Measurements from ENCODE around the gene CARD11.

CARD11 gene

DNA sequence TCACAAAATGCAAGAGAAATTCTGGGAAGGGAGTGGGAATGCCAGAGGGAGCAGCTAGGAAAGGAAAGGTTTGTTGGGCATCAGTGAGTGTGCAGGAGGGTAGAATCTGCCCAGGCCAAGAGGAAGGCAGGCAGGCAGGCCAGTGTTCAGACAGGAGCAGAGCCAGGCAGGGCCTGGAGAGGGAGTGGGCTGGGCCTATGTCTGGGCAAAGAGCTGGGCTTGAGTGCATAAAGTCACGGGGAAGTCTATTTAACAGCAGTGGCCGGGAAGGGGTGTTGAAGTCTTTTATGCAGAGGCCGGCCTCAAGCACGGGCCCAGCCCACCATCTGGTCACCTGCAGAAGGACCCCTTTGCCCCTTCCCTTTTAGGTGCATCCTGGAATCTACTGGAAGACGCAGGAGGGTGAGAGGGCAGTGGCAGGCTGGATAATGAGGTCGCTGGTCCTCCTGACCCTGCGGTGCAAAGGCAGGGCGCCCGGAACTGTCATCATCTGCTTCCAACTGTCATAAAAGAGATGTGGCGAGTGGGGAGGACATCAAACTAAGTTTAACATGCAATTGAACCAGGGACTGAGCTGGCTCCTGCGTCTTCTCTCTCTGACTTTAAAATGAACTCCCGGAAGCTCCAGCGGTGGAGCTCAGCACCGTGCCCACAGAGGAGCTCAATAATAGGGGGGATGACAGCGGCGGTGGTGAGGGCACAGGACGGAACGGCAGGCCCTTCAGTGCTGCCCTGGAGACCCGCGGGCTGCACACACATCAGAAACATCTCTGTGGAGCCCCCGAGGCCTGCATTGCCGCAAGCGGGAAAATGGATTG is 29.5 kb downstream of the CARD11 start:
- no peak for DNase-seq

- DNase-seq: no peak
These were observed 32.3 kb downstream of the CARD11 start for GRCh38 chr7:3011211-3011852.

DNA sequence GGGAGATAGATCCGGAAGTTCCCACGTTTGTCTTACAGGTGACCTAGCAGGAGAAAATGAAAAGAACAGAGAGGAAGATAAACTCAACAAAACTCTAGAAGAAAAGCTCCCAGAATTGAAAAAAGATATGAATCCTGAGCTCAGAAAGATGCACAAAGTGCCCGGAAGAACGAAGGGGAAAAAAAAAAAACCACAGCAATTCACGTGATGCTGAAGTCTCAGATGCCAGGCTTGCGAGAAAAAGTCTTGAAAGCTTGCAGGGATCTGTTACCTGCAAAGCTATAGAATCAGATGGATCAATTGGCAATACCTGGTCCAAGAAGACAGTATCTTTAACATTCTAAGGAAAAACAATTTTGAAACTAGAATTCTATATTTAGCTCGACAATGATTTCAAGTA is 33.5 kb downstream of the CARD11 start:
- DNase-seq: no peak

DNA sequence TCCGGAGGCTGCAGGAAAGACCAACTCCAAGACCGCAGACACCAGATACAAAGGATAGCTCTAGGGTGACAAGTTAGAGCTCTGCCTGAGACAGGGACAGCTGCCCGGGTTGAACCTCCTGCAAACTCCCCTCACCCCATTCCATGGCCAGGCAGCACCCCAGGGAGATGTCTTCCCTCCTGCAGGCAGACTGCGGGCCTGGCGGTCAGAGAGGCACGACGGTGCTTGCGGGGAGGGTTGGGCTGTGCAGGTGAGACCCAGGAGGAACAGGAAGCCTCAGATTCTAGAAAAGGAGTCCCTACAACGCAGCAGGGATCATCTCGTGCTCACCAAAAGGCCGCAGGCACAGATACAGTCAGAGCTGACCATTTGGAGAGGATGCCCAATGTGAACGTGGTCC is 34.6 kb downstream of the CARD11 start:
- no peak for DNase-seq

GRCh38 chr7:3008386-3008785 is 35.3 kb downstream of the CARD11 start:
- DNase-seq: no peak

GRCh38 chr7:3007696-3008095 is 36.0 kb downstream of the CARD11 start:
- DNase-seq: no peak

DNA sequence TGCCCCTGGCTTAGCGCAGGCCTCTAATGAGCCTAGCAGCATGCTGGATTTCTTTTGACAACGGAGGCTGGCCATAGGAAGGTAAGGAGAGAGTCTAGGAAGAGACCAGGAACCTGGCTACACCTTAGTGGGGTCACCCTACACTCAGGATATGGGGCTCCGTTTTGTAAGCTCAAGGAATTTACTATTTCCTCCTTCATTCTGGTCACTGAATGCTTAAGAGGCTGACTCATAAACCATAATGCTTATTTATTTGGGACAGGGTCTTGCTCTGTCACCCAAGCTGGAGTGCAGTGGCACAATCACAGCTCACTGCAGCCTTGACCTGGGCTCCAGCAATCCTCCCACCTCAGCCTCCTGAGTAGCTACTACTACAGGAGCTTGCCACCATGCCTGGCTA is 38.4 kb downstream of the CARD11 start:
- no peak for DNase-seq

DNA sequence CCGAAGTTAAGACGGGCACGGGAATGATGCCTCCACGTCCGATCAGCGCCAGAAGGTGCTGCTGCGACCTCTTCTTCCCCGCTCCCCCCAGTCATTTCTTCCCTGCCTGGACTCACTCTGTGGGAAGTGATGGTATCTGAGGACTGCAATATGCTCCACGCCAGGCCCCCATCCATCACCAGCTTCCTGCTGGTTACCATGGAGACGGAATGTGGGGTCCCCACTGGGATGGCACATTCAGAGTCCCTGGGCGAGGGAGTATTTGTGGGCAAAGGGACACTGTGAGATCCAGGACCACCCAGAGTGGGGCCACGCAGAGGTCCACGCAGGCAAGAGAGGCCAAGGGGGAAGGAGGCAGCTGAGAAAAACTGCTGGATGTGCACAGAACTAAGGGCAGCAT is 39.7 kb downstream of the CARD11 start:
- no peak for DNase-seq

- DNase-seq: no peak
These were observed 41.0 kb downstream of the CARD11 start for GRCh38 chr7:3002631-3003030.

GRCh38 chr7:3000566-3000965 is 43.1 kb downstream of the CARD11 start:
- no peak for DNase-seq

DNA sequence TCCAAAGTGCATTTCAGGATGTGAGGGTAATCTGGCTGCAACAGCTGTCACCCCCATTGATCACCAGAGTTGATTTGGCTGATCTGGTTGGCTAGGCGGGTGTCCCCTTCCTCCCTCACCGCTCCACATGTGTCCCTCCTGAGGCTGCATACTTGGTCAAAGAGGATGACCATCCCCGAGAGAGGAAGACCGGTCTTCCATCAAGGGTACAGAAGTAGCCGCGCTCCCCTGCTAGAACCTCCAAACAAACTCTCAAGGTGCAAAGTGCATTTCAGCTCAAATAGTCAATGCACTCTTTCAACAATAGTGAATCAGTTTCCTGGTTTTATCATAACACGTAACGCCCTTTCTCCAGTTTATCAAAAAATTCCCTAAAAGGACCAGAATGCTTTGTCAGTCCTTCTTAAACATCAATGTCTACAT is 44.6 kb downstream of the CARD11 start:
- DNase-seq: no peak

GRCh38 chr7:2997014-2997413 is 46.7 kb downstream of the CARD11 start:
- no peak for DNase-seq

GRCh38 chr7:2996141-2996540 is 47.5 kb downstream of the CARD11 start:
- DNase-seq: no peak

GRCh38 chr7:2993868-2994267 is 49.8 kb downstream of the CARD11 start:
- DNase-seq: no peak

DNA sequence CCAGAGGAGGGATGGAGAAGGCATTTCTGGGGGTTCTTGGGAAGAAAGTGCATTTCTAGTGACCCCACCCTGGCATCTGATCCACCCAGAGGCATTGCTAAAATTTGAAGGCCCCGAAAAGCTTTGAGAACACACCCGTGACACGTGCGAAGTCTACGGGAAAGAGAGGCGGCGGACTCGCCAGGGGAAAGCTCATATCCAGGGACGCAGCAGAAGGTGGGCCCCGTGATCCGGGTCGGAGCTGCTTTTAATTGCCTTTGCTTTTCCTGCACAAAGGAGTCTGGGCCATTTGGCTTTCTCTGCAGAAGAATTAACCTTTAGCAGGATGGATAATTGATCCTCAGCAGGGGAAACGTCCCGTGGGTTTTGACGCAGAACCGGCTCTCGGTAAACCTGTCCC is 50.3 kb downstream of the CARD11 start:
- no peak for DNase-seq

DNA sequence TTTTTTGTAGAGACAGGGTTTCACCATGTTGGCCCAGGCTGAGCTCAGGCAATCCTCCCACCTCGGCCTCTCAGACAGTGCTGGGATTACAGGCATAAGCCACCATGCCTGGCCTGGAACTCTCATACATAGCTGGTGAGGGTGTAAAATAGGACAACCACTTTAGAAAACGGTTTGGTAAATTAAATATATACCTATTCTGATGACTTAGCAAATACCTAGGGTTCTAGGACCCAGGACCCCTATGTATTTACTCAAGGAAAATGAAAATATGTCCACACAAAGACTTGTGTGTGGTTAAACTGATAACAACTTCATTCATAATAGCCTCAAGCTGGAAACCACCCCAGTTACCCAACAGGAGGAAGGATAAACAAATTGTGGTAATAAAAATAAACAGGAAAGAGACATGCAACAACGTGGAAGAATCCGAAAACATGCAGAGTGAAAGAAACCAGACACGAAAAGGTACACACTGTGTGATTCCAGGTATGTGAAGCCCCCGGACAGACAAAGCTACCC is 52.7 kb downstream of the CARD11 start:
- no peak for DNase-seq

- no peak for DNase-seq
These were observed 57.1 kb downstream of the CARD11 start for GRCh38 chr7:2986561-2986960.

DNA sequence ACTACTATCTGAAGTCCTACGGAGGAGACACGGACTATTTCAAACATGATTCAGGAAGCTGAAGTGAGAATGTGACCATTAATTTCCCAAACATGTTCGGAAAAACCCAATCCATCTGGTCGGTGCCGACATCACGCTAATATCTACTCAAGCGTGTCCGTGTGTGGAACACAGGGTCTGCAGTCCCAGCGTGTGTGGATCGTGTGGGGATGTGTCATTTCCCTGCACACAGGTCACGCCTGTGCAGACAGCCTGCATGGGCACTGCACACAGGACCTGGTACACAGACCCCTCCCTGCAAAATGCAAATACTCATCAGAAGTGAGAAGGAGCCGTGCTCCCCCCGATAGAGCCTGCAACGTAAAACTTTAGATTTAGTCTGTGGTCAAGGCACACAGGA is 57.8 kb downstream of the CARD11 start:
- DNase-seq: no peak

GRCh38 chr7:2984091-2984490 is 59.6 kb downstream of the CARD11 start:
- no peak for DNase-seq

DNA sequence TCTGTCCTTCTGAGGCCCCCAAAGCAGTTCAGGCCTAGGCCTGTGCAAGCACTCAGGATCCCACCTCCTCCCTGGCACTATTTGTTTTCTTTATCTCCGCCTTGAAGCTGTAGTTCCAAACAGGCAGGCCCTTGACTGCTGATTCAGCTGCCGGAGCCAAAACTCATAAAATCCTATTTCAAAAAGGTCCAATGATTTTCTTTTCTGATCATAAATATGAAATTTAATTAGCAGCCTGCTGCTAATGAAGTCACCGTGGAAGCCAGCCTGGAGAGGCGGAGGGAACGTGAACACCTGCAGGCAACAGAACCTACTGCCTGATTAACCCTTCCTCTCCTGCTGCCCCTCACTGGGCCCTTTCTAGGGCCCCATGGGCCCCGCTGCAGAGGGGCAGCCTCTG is 60.1 kb downstream of the CARD11 start:
- DNase-seq: no peak

DNA sequence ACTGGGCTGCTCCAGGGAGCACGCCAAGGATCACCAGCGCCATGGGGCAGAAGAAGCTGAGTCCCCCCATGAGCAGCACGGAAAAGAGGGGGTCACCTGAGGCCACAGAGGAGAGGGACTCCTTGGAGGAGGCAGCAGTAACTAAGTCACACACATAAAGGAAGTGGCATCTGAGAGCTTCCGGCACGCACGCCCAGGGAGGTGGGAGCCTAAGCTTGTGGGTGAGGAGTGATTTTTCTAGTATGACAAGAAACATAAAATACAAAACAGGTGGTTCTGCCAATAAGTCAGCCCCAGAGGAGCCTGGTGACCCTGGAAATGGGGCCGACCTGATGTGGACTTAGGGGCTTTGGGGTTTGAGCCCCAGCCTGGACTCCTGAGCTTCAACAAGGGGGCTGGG is 60.8 kb downstream of the CARD11 start:
- no peak for DNase-seq

DNA sequence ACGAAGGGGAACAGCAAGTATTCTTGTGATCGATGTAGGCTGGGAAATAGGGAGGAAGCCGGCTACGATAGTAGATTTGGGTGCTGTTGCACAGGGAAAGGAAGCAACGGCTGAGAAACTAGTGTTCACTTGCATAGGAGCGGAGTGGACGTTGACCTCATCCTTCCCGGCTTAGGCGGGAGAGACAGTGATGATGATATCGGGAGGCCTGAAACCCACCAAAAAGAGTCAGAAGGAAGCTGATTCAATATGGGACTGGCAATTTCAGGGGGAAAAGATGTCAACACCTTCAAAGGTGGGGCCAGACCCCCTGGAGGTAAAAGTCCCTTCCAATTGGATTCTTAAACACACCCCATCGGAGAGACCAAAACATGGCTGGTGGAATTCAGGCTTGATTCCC is 61.3 kb downstream of the CARD11 start:
- no peak for DNase-seq

GRCh38 chr7:2981103-2981480 is 62.6 kb downstream of the CARD11 start:
- DNase-seq: no peak

DNA sequence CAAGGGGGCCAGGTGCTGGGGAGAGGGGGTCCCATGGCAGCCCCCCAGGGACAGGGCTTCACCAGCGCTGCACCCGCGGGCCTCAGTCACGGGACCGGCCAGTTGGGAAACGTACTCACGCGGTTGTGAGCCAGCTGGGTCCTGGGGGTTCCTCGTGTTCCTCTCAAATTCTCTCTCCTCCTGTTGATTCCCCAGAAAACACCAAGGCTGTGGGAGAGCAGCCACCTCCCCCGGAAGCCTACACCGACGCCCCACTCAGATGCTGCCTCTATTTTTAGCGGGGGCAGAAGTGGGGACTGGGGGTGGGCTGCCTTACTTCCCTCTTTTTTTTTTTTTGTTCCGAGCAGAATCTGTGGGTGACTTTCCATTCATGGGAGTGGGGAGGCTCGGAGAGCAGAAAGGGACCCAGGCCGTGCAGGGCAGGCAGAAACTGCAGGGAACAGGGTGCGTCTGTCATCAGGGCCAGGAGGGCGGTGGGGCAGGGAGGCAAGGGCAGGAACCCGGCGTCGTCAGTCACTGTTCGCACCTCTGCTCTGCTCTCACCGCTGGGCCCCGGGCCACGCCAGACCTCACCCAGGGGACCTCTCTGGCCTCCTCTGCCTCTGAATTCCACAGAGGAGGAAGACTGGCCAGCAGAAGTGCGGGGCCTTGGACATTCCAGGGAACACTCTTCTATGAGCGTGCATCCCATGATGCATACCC is 63.1 kb downstream of the CARD11 start:
- no peak for DNase-seq
